Prostate gland (tissue), 2 donors: ENCODE results near the gene TKT. TPM values are rescaled to one million over a fixed set of nuclear protein-coding genes. Genes with fewer than 3 reads are reported as not detected.

Experiments used
- DNase-seq: peaks from one replicate; pipeline ENCODE4 v3.0.0-alpha.2; 2019; ENCODE audit warnings: low spot score
- H3K27ac ChIP-seq, 2 donors: fragments of 200-600 bp; sonication (generic); 2 replicates each; pipeline ENCODE4 v1.5.1; 2017 to 2019
- H3K27me3 ChIP-seq: fragments of 200-600 bp; sonication (generic); replicated peaks from 2 replicates; pipeline ENCODE4 v1.5.1; 2019; ENCODE audit not compliant: insufficient read depth
- H3K36me3 ChIP-seq, 2 donors: fragments of 200-600 bp; sonication (generic); 1 replicate in 1 of 2; 2 replicates in 1 of 2; pipeline versions ENCODE4 v1.5.1 to v1.8.1; 2017 to 2019
- H3K4me1 ChIP-seq: fragments of 200-600 bp; sonication (generic); replicated peaks from 2 replicates; pipeline ENCODE4 v1.5.1; 2019
- H3K4me3 ChIP-seq, 2 donors: fragments of 200-600 bp; sonication (generic); 2 replicates each; pipeline ENCODE4 v1.5.1; 2017 to 2019
- H3K9me3 ChIP-seq: fragments of 200-600 bp; sonication (generic); 2 replicates; pipeline ENCODE4 v1.5.1; 2017
- CTCF ChIP-seq, 4 experiments: fragments of 200-600 bp in 2 of 4; fragments of 450-650 bp in 2 of 4; sonication (generic) in 2 of 4; IDR thresholded peaks; 1 replicate in 3 of 4; 2 replicates in 1 of 4; pipeline ENCODE4 v1.5.1; 2016 to 2019; ENCODE audit warnings: antibody characterized with exemption in 4 of 4, mild to moderate bottlenecking in 2 of 4, moderate library complexity in 2 of 4
- POLR2A ChIP-seq: fragments of 450-650 bp; IDR thresholded peaks from one replicate; pipeline ENCODE4 v1.6.1; 2016; ENCODE audit warnings: antibody characterized with exemption, mild to moderate bottlenecking
- POLR2AphosphoS5 ChIP-seq: sonication (generic); formaldehyde crosslinking; IDR thresholded peaks from one replicate; pipeline ENCODE4 v1.6.1; 2017; ENCODE audit warnings: antibody characterized with exemption
- WGBS: methylation state at CpG from one replicate; pipeline ENCODE4 v1.1.5; 2018; 5-methylcytosine and 5-hydroxymethylcytosine counted together
- intact Hi-C: fragments of 100-400 bp; cut with DNase I; formaldehyde crosslinking; loops from one replicate; pipeline ENCODE4 v1.14.2; 2022
- small RNA-seq, 2 donors: library from RNA; depleted of rRNA; stranded (forward); fragments of <200 nt; gene quantifications; one replicate each; pipeline ENCODE3, GENCODE V24; 2016
- total RNA-seq, 2 donors: library from RNA; depleted of rRNA; stranded (reverse); fragments of >200 nt; gene quantifications; one replicate each; pipeline ENCODE4 v1.1.0, GENCODE V29; 2016

Gene TKT
- total RNA-seq, 2 donors from 2014 or later = 187 to 226 TPM

GRCh38 chr3:53175613-53176540, 79.9 kb downstream of the TKT start:
- Histone ChIP-seq H3K27me3 (no peaks in the 10 kb centered on the region), H3K4me3 (no peak overlapping the region), H3K4me1 (no peaks in the 10 kb centered on the region), H3K36me3 (peaks cover 4 to 11% of the 10 kb centered on the region in 2 donors), H3K27ac (no peak overlapping the region), H3K9me3 (no peaks in the 10 kb centered on the region)
- 91% methylated on average over 8 of the region's 9 CpGs for WGBS
- no peak for DNase-seq
- intact Hi-C loops = no loop called here
- no peak for TF ChIP-seq CTCF (IDR thresholded peaks at IDR 0.05)
- no peak for TF ChIP-seq POLR2A
- TF ChIP-seq POLR2AphosphoS5 = no peak

Small RNA genes lying within 50 kb of the gene (small RNA-seq; reads per million reads assigned to genes)
- 0 reads per million in 2 donors for gene RF00019

Other genes with a start within 250 kb of the TKT start
- 10 to 100 TPM; 35.3 to 37.4 TPM for gene SFMBT1, start 209.9 kb downstream of the TKT start, total RNA-seq
- 10 to 100 TPM; 10.3 to 31.1 TPM for gene RFT1, start 125.6 kb downstream of the TKT start, total RNA-seq
- 10 to 100 TPM; 33.4 to 57.9 TPM for gene PRKCD, start 94.8 kb downstream of the TKT start, total RNA-seq
- 10 to 100 TPM; 13.0 to 33.0 TPM for gene DCP1A, start 91.5 kb upstream of the TKT start, total RNA-seq
- 10 to 100 TPM; 15.5 to 45.1 TPM for gene CACNA1D, start 238.6 kb upstream of the TKT start, total RNA-seq